Measurements from ENCODE around the gene GIPR. TPM values are rescaled to one million over a fixed set of nuclear protein-coding genes. Genes with fewer than 3 reads are reported as not detected.

Gene GIPR
- total and polyA plus RNA-seq, 11 donors = 0.64 to 8.1 (median 4.8) TPM

- H3K36me3 ChIP-seq = peaks cover 0 to 5% (median 0%) of the 10 kb centered on the region in 9 donors
- no peak for TF ChIP-seq POLR2A (IDR thresholded peaks at IDR 0.05)
- TF ChIP-seq, protein P1, sequence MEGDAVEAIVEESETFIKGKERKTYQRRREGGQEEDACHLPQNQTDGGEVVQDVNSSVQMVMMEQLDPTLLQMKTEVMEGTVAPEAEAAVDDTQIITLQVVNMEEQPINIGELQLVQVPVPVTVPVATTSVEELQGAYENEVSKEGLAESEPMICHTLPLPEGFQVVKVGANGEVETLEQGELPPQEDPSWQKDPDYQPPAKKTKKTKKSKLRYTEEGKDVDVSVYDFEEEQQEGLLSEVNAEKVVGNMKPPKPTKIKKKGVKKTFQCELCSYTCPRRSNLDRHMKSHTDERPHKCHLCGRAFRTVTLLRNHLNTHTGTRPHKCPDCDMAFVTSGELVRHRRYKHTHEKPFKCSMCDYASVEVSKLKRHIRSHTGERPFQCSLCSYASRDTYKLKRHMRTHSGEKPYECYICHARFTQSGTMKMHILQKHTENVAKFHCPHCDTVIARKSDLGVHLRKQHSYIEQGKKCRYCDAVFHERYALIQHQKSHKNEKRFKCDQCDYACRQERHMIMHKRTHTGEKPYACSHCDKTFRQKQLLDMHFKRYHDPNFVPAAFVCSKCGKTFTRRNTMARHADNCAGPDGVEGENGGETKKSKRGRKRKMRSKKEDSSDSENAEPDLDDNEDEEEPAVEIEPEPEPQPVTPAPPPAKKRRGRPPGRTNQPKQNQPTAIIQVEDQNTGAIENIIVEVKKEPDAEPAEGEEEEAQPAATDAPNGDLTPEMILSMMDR (IDR thresholded peaks at IDR 0.05) = no peak
- intact Hi-C loops (cut with DNase I) = loop anchor here in 1 of 10 donors (10.0 kb wide), 1 partner anchor 52 kb away; the partner anchor contains the start of gene OPA3
- no peak overlapping the region for H3K4me3 ChIP-seq
- H3K4me1 ChIP-seq = peaks cover 0 to 38% (median 19%) of the 10 kb centered on the region in 12 donors
- no peaks in the 10 kb centered on the region for H3K9me3 ChIP-seq
- 52 to 64% (median 56%) methylated on average over 2 of the region's 2 CpGs for WGBS, 4 donors
- no peak for DNase-seq
- H3K27me3 ChIP-seq = no peaks in the 10 kb centered on the region
- no peak for ATAC-seq
- peak overlapping the region in 2 of 12 donors; percentile 10 to 20 for H3K27ac ChIP-seq
Observed at GRCh38 chr19:45636902-45637301, 31.1 kb upstream of the GIPR start.

- peaks cover 0 to 5% (median 0%) of the 10 kb centered on the region in 9 donors for H3K36me3 ChIP-seq
- no peaks in the 10 kb centered on the region for H3K9me3 ChIP-seq
- H3K4me1 ChIP-seq = peaks cover 0 to 48% (median 28%) of the 10 kb centered on the region in 12 donors
- ATAC-seq (no peak), DNase-seq (no peak)
- H3K4me3 ChIP-seq = peak overlapping the region in 9 of 12 donors; percentile 58 to 77 (median 67)
- H3K27me3 ChIP-seq = no peaks in the 10 kb centered on the region
- TF ChIP-seq, protein P1 (IDR thresholded peaks at IDR 0.05) = no peak
- no peak for TF ChIP-seq POLR2A (IDR thresholded peaks at IDR 0.05)
- intact Hi-C loops (cut with DNase I) = loop anchor here in 1 of 10 donors (10.0 kb wide), 1 partner anchor 53 kb away; the partner anchor contains the start of gene OPA3
- H3K27ac ChIP-seq = peak overlapping the region in 3 of 12 donors; percentile 25 to 67 (median 59)
- WGBS, 4 donors = 74 to 81% (median 77%) methylated on average over 19 of the region's 19 CpGs
Observed at GRCh38 chr19:45637890-45638667, 29.9 kb upstream of the GIPR start.

GRCh38 chr19:45638930-45639729 is 28.9 kb upstream of the GIPR start, which contains the start of gene EML2:
TSS of gene EML2 (minus strand) at chr19:45639397. CDS start at chr19:45639376, 21 bp downstream.
- DNase-seq (peak; percentile 47 to 81 (median 56)), ATAC-seq (peak in 3 of 4 donors; percentile 42 to 56 (median 54))
- Histone ChIP-seq H3K36me3 (peaks cover 0 to 5% (median 0%) of the 10 kb centered on the region in 9 donors), H3K9me3 (no peaks in the 10 kb centered on the region), H3K4me1 (peaks cover 0 to 55% (median 30%) of the 10 kb centered on the region in 12 donors), H3K27me3 (peaks cover 0 to 8% (median 0%) of the 10 kb centered on the region in 9 donors), H3K27ac (peak within 1 kb of the TSS in 6 of 12 donors; percentile 25 to 69 (median 50)), H3K4me3 (peak within 1 kb of the TSS; percentile 50 to 77 (median 67))
- no peak for TF ChIP-seq POLR2A (IDR thresholded peaks at IDR 0.05)
- TF ChIP-seq, protein P1 (IDR thresholded peaks at IDR 0.05) = peak in 5 of 12 donors; percentile 6 to 27 (median 16)
- 6 to 9% (median 7%) methylated on average over 36 to 52 of the region's 52 CpGs for WGBS, 4 donors
- intact Hi-C loops (cut with DNase I) = loop anchor here in 1 of 10 donors (10.0 kb wide), 1 partner anchor 54 kb away; the partner anchor contains the start of gene OPA3

Data from heart left ventricle (tissue), 16 donors.